Loucy (cell line): Measurements from ENCODE around the gene INSC.

ENCODE experiments used
- H2AFZ ChIP-seq: fragments of 200-600 bp; sonication (generic); 2 replicates; pipeline ENCODE4 v1.6.0; 2016; ENCODE audit warnings: antibody characterized with exemption, mild to moderate bottlenecking, low read length, moderate library complexity
- H3F3A ChIP-seq: fragments of 200-600 bp; 2 replicates; pipeline ENCODE4 v1.6.0; 2016; ENCODE audit warnings: antibody characterized with exemption, low read depth, mild to moderate bottlenecking
- H3K27me3 ChIP-seq: fragments of 200-600 bp; sonication (generic); 2 replicates; pipeline ENCODE4 v1.6.1; 2014; ENCODE audit warnings: low read length, mild to moderate bottlenecking; ENCODE audit not compliant: insufficient read depth, poor library complexity, severe bottlenecking
- H3K36me3 ChIP-seq: fragments of 200-600 bp; sonication (generic); 2 replicates; pipeline ENCODE4 v1.6.1; 2016; ENCODE audit warnings: low read length; ENCODE audit not compliant: insufficient read depth
- H3K4me1 ChIP-seq: fragments of 200-600 bp; sonication (generic); 2 replicates; pipeline ENCODE4 v1.5.1; 2014; ENCODE audit warnings: low read length, mild to moderate bottlenecking; ENCODE audit not compliant: insufficient read depth, poor library complexity, severe bottlenecking
- H3K4me2 ChIP-seq: fragments of 200-600 bp; sonication (generic); 2 replicates; pipeline ENCODE4 v1.6.0; 2014; ENCODE audit warnings: antibody characterized with exemption, low read length, low read depth, mild to moderate bottlenecking; ENCODE audit not compliant: poor library complexity, severe bottlenecking
- H3K4me3 ChIP-seq: fragments of 200-600 bp; sonication (generic); 2 replicates; pipeline ENCODE4 v1.5.1; 2014; ENCODE audit warnings: low read length, mild to moderate bottlenecking, mixed read lengths; ENCODE audit not compliant: poor library complexity, severe bottlenecking
- H3K79me2 ChIP-seq: fragments of 200-600 bp; sonication (generic); 2 replicates; pipeline ENCODE4 v1.6.1; 2014; ENCODE audit warnings: low read length; ENCODE audit not compliant: insufficient read depth
- H3K9ac ChIP-seq: fragments of 200-600 bp; sonication (generic); 2 replicates; pipeline ENCODE4 v1.6.0; 2014; ENCODE audit warnings: mild to moderate bottlenecking, low read depth, low read length, moderate library complexity; ENCODE audit not compliant: poor library complexity, severe bottlenecking
- H3K9me2 ChIP-seq: fragments of 200-600 bp; sonication (generic); replicated peaks from 2 replicates; pipeline ENCODE4 v1.6.1; 2016; ENCODE audit warnings: low read depth, low read length, mixed read lengths
- H3K9me3 ChIP-seq: fragments of 200-600 bp; sonication (generic); 2 replicates; pipeline ENCODE4 v1.6.1; 2014; ENCODE audit warnings: mild to moderate bottlenecking, antibody characterized with exemption, low read length, low read depth; ENCODE audit not compliant: insufficient read depth
- H4K20me1 ChIP-seq: fragments of 200-600 bp; sonication (generic); 2 replicates; pipeline ENCODE4 v1.6.0; 2014; ENCODE audit warnings: antibody characterized with exemption, low read length, mild to moderate bottlenecking; ENCODE audit not compliant: insufficient read depth, poor library complexity, severe bottlenecking
- EZH2phosphoT487 ChIP-seq: fragments of 200-600 bp; IDR thresholded peaks from 2 replicates; pipeline ENCODE4 v1.6.1; 2018; ENCODE audit warnings: antibody characterized with exemption, mild to moderate bottlenecking, moderate library complexity, borderline replicate concordance
- TF ChIP-seq, protein P1 (sequence below): fragments of 200-600 bp; sonication (generic); conservative IDR thresholded peaks from 2 replicates; pipeline ENCODE4 v1.5.1; 2014; ENCODE audit warnings: mild to moderate bottlenecking, antibody characterized with exemption, low read length

INSC gene

DNA sequence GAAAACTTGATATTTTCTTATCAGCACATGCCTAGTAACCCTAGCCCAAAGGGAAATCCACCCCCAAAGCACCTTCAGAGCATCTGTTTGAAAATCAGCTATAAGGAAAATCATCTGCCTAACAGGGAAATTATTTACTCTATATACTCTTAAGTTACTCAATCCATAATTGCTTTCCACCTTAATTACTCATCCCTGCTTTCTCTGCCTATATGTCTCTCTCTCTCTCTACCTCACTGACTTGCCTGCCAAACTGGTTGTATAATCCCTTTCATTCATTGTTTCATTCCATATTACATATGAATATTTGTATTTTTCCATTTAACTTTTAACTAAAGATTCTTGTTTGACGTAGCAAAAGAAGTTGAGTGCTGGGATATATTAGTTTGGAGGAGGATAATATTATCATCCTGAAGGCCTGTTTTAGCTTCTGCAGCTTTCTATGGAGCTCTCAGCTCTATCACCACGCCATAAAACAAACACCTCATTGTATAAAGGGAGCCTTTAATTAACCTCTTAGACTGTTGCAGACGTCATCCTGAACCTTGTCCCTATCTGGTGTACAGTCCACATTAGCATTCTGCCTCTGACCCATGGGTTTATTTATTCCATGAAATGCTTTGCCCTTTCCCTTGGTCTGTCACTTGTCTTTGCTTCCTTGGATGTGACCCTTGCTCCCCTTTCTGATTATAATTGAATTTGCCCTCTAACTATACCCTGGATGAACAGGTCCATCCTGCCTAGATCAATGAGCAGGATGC lies 98.9 kb downstream of the INSC start:
- Histone ChIP-seq H4K20me1 (no peaks in the 10 kb centered on the region), H3K36me3 (no peaks in the 10 kb centered on the region), H3K27me3 (no peaks in the 10 kb centered on the region), H3K9ac (no peak overlapping the region), H2AFZ (no peak overlapping the region), H3K4me2 (no peak overlapping the region), H3K4me3 (no peak overlapping the region), H3K4me1 (no peaks in the 10 kb centered on the region), H3K79me2 (no peaks in the 10 kb centered on the region), H3K9me3 (no peaks in the 10 kb centered on the region), H3F3A (no peaks in the 10 kb centered on the region), H3K9me2 (no peaks in the 10 kb centered on the region)
- no peak for TF ChIP-seq EZH2phosphoT487
- TF ChIP-seq, protein P1, sequence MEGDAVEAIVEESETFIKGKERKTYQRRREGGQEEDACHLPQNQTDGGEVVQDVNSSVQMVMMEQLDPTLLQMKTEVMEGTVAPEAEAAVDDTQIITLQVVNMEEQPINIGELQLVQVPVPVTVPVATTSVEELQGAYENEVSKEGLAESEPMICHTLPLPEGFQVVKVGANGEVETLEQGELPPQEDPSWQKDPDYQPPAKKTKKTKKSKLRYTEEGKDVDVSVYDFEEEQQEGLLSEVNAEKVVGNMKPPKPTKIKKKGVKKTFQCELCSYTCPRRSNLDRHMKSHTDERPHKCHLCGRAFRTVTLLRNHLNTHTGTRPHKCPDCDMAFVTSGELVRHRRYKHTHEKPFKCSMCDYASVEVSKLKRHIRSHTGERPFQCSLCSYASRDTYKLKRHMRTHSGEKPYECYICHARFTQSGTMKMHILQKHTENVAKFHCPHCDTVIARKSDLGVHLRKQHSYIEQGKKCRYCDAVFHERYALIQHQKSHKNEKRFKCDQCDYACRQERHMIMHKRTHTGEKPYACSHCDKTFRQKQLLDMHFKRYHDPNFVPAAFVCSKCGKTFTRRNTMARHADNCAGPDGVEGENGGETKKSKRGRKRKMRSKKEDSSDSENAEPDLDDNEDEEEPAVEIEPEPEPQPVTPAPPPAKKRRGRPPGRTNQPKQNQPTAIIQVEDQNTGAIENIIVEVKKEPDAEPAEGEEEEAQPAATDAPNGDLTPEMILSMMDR: no peak

DNA sequence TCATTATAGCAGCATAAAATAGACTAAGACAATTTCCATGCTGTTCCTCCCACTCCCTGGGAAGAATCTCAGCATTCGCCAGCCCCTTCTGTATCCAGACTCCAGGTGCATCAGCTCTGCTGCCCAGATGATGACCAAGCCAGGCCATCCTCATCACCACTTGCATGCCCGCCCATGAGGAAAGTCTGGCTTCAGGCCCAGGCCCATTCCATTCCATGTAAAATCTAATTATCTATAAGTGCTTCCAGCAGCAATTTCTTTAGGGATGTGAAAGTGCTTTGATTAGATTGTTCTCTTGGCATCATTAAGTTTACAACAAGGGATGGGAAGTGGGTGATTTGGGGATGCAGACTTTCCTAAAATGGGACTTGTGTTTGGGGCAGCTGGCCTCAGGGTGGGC lies 100.3 kb downstream of the INSC start:
- TF ChIP-seq, protein P1: no peak
- TF ChIP-seq EZH2phosphoT487: no peak
- Histone ChIP-seq H2AFZ (no peak overlapping the region), H4K20me1 (no peaks in the 10 kb centered on the region), H3K9me2 (no peaks in the 10 kb centered on the region), H3K4me1 (no peaks in the 10 kb centered on the region), H3K79me2 (no peaks in the 10 kb centered on the region), H3K9me3 (no peaks in the 10 kb centered on the region), H3F3A (no peaks in the 10 kb centered on the region), H3K4me2 (no peak overlapping the region), H3K9ac (no peak overlapping the region), H3K36me3 (no peaks in the 10 kb centered on the region), H3K4me3 (no peak overlapping the region), H3K27me3 (no peaks in the 10 kb centered on the region)

DNA sequence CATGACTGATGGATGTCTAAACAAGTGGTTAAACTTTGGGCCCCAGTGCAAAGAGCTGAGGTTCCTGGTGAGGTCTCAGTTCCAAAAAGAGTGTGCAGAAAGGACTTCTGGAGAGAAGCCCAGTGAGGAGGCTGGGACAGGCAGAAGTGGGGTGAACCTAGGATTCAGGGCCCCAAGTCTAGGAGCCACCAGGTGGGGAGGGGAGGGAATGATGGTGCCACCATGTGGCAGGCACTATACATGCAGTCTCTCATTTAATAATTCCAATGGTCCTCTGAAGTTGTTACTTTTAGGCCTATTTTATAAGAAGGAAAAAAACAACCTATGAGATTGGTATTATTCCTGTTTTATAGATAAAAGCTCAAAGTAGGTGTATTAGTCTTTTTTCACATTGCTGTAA lies 102.0 kb downstream of the INSC start:
- Histone ChIP-seq H3K9ac (no peak overlapping the region), H3F3A (no peaks in the 10 kb centered on the region), H3K4me1 (no peaks in the 10 kb centered on the region), H3K4me2 (no peak overlapping the region), H4K20me1 (no peaks in the 10 kb centered on the region), H3K4me3 (no peak overlapping the region), H3K9me3 (no peaks in the 10 kb centered on the region), H2AFZ (no peak overlapping the region), H3K79me2 (no peaks in the 10 kb centered on the region), H3K9me2 (no peaks in the 10 kb centered on the region), H3K36me3 (no peaks in the 10 kb centered on the region), H3K27me3 (no peaks in the 10 kb centered on the region)
- TF ChIP-seq EZH2phosphoT487: no peak
- TF ChIP-seq, protein P1: peak; percentile 74
